Breast epithelium (tissue), 3 donors: ENCODE results near the gene DNAJC13.

Source experiments
- POLR2A ChIP-seq: fragments of 450-650 bp; IDR thresholded peaks from one replicate; pipeline ENCODE4 v1.6.1; 2016; ENCODE audit warnings: antibody characterized with exemption, mild to moderate bottlenecking, moderate library complexity
- POLR2AphosphoS5 ChIP-seq, 3 donors: sonication (generic); formaldehyde crosslinking; IDR thresholded peaks; one replicate each; pipeline ENCODE4 v1.6.1; 2017; ENCODE audit warnings: antibody characterized with exemption in 3 of 3
- TF ChIP-seq, protein P1 (sequence below), 3 donors: fragments of 450-650 bp; IDR thresholded peaks; one replicate each; pipeline ENCODE4 v1.5.1; 2016 to 2017; ENCODE audit warnings: antibody characterized with exemption in 3 of 3, mild to moderate bottlenecking in 3 of 3, moderate library complexity in 3 of 3

DNA sequence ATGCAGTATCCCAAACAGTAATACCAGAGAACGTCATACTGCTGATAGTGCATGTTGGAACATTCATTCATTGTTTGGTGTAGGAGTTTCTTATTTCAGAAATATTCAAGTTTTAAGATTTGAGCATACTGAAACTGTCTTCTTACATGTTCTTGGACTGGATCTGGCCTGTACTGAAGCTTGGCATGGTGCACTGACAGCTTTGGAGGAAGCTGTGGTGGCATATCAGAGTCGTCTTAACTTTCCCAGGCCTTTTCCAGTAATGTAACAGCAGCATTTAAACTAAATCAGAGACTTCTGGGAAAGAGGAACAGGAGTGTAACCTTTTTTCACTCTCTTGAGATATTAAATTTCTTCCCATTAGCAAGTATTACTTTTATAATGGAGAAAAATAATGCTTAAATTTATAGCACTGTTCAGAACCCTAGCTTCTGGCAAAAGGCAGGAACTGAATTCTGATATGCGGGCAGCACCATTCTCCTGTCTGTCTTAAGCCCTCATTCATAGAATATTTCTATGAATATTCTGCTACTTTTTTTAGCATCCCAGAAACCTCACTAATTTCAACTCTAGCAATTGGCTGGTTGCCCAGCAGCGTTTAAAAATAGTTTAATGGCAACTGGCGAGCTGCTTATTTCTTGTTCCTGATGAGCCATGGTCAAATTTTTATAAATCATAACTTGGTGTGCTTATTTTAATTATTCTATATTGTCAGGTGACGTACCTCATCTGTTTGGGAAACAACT, 31.1 kb downstream of the DNAJC13 start:
- TF ChIP-seq, protein P1, sequence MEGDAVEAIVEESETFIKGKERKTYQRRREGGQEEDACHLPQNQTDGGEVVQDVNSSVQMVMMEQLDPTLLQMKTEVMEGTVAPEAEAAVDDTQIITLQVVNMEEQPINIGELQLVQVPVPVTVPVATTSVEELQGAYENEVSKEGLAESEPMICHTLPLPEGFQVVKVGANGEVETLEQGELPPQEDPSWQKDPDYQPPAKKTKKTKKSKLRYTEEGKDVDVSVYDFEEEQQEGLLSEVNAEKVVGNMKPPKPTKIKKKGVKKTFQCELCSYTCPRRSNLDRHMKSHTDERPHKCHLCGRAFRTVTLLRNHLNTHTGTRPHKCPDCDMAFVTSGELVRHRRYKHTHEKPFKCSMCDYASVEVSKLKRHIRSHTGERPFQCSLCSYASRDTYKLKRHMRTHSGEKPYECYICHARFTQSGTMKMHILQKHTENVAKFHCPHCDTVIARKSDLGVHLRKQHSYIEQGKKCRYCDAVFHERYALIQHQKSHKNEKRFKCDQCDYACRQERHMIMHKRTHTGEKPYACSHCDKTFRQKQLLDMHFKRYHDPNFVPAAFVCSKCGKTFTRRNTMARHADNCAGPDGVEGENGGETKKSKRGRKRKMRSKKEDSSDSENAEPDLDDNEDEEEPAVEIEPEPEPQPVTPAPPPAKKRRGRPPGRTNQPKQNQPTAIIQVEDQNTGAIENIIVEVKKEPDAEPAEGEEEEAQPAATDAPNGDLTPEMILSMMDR (IDR thresholded peaks at IDR 0.05): no peak
- TF ChIP-seq POLR2A (no peak), POLR2AphosphoS5 (IDR thresholded peaks at IDR 0.05) (no peak)
